ENCODE data around the gene TSSK2.

TSSK2 gene

DNA sequence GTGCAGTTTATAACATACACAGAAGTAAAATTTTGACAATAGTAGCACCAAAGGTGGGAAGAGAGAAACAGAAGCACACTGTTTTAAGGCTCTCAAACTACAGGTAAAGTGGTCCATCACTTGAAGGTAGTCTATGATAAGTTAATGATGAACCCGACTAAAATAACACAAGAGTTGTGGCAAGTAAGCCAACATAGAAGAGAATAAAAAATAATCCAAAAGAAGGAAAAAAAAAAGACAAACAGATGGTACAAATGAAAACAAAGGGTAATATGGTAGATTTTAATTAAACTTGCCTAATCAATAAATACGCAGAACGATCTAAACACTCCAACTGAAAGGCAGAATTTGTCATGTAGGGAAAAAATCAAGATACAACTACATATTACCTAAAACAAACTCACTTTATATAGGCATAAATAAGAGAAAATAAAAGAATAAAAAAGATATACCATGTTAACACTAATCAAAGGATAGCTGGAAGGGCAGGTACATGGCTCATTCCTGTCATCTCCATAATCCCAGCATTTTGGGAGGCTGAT lies 40.5 kb upstream of the TSSK2 start:
- no peak overlapping the region for H3K9ac ChIP-seq
- H3K79me2 ChIP-seq: peaks cover 4% of the 10 kb centered on the region
- no peak overlapping the region for H3K4me2 ChIP-seq (ENCODE audit: low read length)
- no peaks in the 10 kb centered on the region for H3K4me1 ChIP-seq
- no peaks in the 10 kb centered on the region for H3K36me3 ChIP-seq (ENCODE audit: control insufficient read depth, insufficient read depth, low read length)
- no peaks in the 10 kb centered on the region for H3K27me3 ChIP-seq (ENCODE audit: control insufficient read depth, insufficient read depth, low read length)
- no peak for TF ChIP-seq CTCF (IDR thresholded peaks at IDR 0.05)
- no peaks in the 10 kb centered on the region for H3K9me3 ChIP-seq (ENCODE audit: control insufficient read depth, low read length)
- no peak overlapping the region for H3K27ac ChIP-seq
- H3K4me3 ChIP-seq (ENCODE audit: low read depth, low read length): no peak overlapping the region
- no peak overlapping the region for H2AFZ ChIP-seq

DNA sequence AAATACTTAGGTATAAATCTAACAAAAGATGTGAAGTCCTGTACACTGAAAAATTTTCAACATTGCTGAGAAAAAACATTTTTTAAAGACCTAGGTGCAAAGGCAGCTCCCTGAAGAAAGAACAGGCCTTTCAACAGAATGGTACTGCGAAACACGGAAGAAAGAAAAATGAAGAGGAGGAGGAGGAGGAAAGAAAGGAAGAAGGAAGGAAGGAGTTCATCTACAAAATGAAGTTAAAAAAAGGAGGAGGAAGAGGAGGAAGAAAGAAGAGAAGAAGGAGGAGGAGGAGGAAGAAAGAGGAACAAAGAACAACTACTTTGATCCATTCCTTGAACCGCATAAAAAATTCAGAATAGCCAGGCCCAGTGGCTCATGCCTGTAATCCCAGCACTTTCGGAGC lies 38.4 kb upstream of the TSSK2 start:
- Histone ChIP-seq H3K4me1 (no peaks in the 10 kb centered on the region), H3K4me2 (ENCODE audit: low read length) (no peak overlapping the region), H3K4me3 (ENCODE audit: low read depth, low read length) (no peak overlapping the region), H3K27ac (no peak overlapping the region), H3K27me3 (ENCODE audit: control insufficient read depth, insufficient read depth, low read length) (no peaks in the 10 kb centered on the region), H3K79me2 (peaks cover 4% of the 10 kb centered on the region), H2AFZ (no peak overlapping the region), H3K9ac (no peak overlapping the region), H3K36me3 (ENCODE audit: control insufficient read depth, insufficient read depth, low read length) (no peaks in the 10 kb centered on the region), H3K9me3 (ENCODE audit: control insufficient read depth, low read length) (no peaks in the 10 kb centered on the region)
- no peak for TF ChIP-seq CTCF (IDR thresholded peaks at IDR 0.05)

GRCh38 chr22:19094393-19094997 lies 36.6 kb upstream of the TSSK2 start:
- no peaks in the 10 kb centered on the region for H3K36me3 ChIP-seq (ENCODE audit: control insufficient read depth, insufficient read depth, low read length)
- TF ChIP-seq CTCF (IDR thresholded peaks at IDR 0.05): no peak
- H3K27me3 ChIP-seq (ENCODE audit: control insufficient read depth, insufficient read depth, low read length): no peaks in the 10 kb centered on the region
- H3K9ac ChIP-seq: no peak overlapping the region
- no peak overlapping the region for H3K4me2 ChIP-seq (ENCODE audit: low read length)
- no peak overlapping the region for H2AFZ ChIP-seq
- no peaks in the 10 kb centered on the region for H3K9me3 ChIP-seq (ENCODE audit: control insufficient read depth, low read length)
- no peaks in the 10 kb centered on the region for H3K4me1 ChIP-seq
- H3K4me3 ChIP-seq (ENCODE audit: low read depth, low read length): no peak overlapping the region
- H3K79me2 ChIP-seq: peaks cover 2% of the 10 kb centered on the region
- H3K27ac ChIP-seq: no peak overlapping the region

GRCh38 chr22:19096555-19096954 lies 34.6 kb upstream of the TSSK2 start:
- Histone ChIP-seq H2AFZ (no peak overlapping the region), H3K79me2 (peaks cover 19% of the 10 kb centered on the region), H3K9me3 (ENCODE audit: control insufficient read depth, low read length) (no peaks in the 10 kb centered on the region), H3K27me3 (ENCODE audit: control insufficient read depth, insufficient read depth, low read length) (no peaks in the 10 kb centered on the region), H3K4me2 (ENCODE audit: low read length) (no peak overlapping the region), H3K9ac (no peak overlapping the region), H3K4me1 (no peaks in the 10 kb centered on the region), H3K27ac (no peak overlapping the region), H3K4me3 (ENCODE audit: low read depth, low read length) (no peak overlapping the region), H3K36me3 (ENCODE audit: control insufficient read depth, insufficient read depth, low read length) (no peaks in the 10 kb centered on the region)
- no peak for TF ChIP-seq CTCF (IDR thresholded peaks at IDR 0.05)

- no peak for TF ChIP-seq CTCF (IDR thresholded peaks at IDR 0.05)
- no peaks in the 10 kb centered on the region for H3K4me1 ChIP-seq
- no peaks in the 10 kb centered on the region for H3K27me3 ChIP-seq (ENCODE audit: control insufficient read depth, insufficient read depth, low read length)
- H3K27ac ChIP-seq: no peak overlapping the region
- no peak overlapping the region for H3K4me2 ChIP-seq (ENCODE audit: low read length)
- peaks cover 19% of the 10 kb centered on the region for H3K79me2 ChIP-seq
- no peaks in the 10 kb centered on the region for H3K9me3 ChIP-seq (ENCODE audit: control insufficient read depth, low read length)
- no peak overlapping the region for H3K4me3 ChIP-seq (ENCODE audit: low read depth, low read length)
- H2AFZ ChIP-seq: no peak overlapping the region
- H3K36me3 ChIP-seq (ENCODE audit: control insufficient read depth, insufficient read depth, low read length): no peaks in the 10 kb centered on the region
- no peak overlapping the region for H3K9ac ChIP-seq
Measured at GRCh38 chr22:19097518-19097917, 33.6 kb upstream of the TSSK2 start.

Measured in parathyroid adenoma (tissue), 2 donors.